PC-9 (cell line): ENCODE data around the gene SLC2A4RG. TPM values are rescaled to one million over a fixed set of nuclear protein-coding genes. Genes with fewer than 3 reads are reported as not detected.

Source experiments
- BruUV-seq: library from RNA; stranded (reverse); fragments of 400-500 nt; replicated peaks from 2 replicates; lab custom pipeline; 2021; lab: Mats Ljungman, UMichigan
- CTCF ChIA-PET: fragments of 300-600 bp; sonication (Branson Sonifier 250); formaldehyde crosslinking; loops from one replicate; lab custom pipeline; 2022; ENCODE audit warnings: antibody characterized with exemption; lab: Charles Lee
- POLR2A ChIA-PET: fragments of 300-600 bp; sonication (Branson Sonifier 250); formaldehyde crosslinking; loops from one replicate; lab custom pipeline; 2022; ENCODE audit warnings: antibody characterized with exemption; ENCODE audit not compliant: unreplicated experiment; lab: Charles Lee
- DNase-seq, 2 experiments: peaks; one replicate each; pipeline versions ENCODE4 v3.0.0 to v3.0.0-alpha.2; 2015 to 2022; ENCODE audit warnings: mixed read lengths in 1 of 2
- H2AFZ ChIP-seq: fragments of 200-600 bp; sonication (generic); 2 replicates; pipeline ENCODE4 v1.8.1; 2017; ENCODE audit warnings: antibody characterized with exemption
- H3F3A ChIP-seq: fragments of 200-600 bp; sonication (generic); 2 replicates; pipeline ENCODE4 v1.8.1; 2017; ENCODE audit warnings: antibody characterized with exemption, mild to moderate bottlenecking, low read depth; ENCODE audit not compliant: insufficient read depth
- H3K27ac ChIP-seq: fragments of 200-600 bp; sonication (generic); 2 replicates; pipeline ENCODE4 v1.6.1; 2016; ENCODE audit warnings: mixed run types
- H3K27me3 ChIP-seq: fragments of 200-600 bp; sonication (generic); 2 replicates; pipeline ENCODE4 v1.6.1; 2016; ENCODE audit warnings: low read depth, mixed run types; ENCODE audit not compliant: insufficient read depth
- H3K36me3 ChIP-seq: fragments of 200-600 bp; sonication (generic); 2 replicates; pipeline ENCODE4 v1.6.1; 2016; ENCODE audit warnings: low read depth, mixed run types
- H3K4me1 ChIP-seq: fragments of 200-600 bp; sonication (generic); replicated peaks from 2 replicates; pipeline ENCODE4 v1.6.1; 2016; ENCODE audit warnings: mixed run types; ENCODE audit not compliant: insufficient read depth
- H3K4me2 ChIP-seq: fragments of 200-600 bp; sonication (generic); 2 replicates; pipeline ENCODE4 v1.6.1; 2017; ENCODE audit warnings: mixed run types
- H3K4me3 ChIP-seq: fragments of 200-600 bp; sonication (generic); 2 replicates; pipeline ENCODE4 v1.6.1; 2016; ENCODE audit warnings: mixed run types
- H3K79me2 ChIP-seq: fragments of 200-600 bp; sonication (generic); 2 replicates; pipeline ENCODE4 v1.6.1; 2017; ENCODE audit warnings: low read depth, mixed run types
- H3K9me2 ChIP-seq: fragments of 200-600 bp; sonication (generic); 2 replicates; pipeline ENCODE4 v1.8.1; 2017; ENCODE audit warnings: mild to moderate bottlenecking; ENCODE audit not compliant: insufficient read depth
- H3K9me3 ChIP-seq: fragments of 200-600 bp; sonication (generic); 2 replicates; pipeline ENCODE4 v1.8.1; 2016; ENCODE audit warnings: low read depth; ENCODE audit not compliant: insufficient read depth
- H4K20me1 ChIP-seq: fragments of 200-600 bp; sonication (generic); 2 replicates; pipeline ENCODE4 v1.8.1; 2017; ENCODE audit not compliant: insufficient read depth
- EZH2 ChIP-seq: fragments of 200-600 bp; sonication (generic); IDR thresholded peaks from 2 replicates; pipeline ENCODE4 v1.8.0; 2017; ENCODE audit warnings: antibody characterized with exemption, low read depth
- intact Hi-C: fragments of 100-400 bp; cut with micrococcal nuclease; formaldehyde crosslinking; loops from one replicate; pipeline ENCODE4 v1.10.0; 2022; ENCODE audit not compliant: unreplicated experiment
- total RNA-seq: library from RNA; stranded (reverse); gene quantifications from 2 replicates; pipeline ENCODE4 v1.2.3, GENCODE V29; 2021
- TF ChIP-seq, protein P1 (sequence below): fragments of 200-600 bp; sonication (generic); conservative IDR thresholded peaks from 2 replicates; pipeline ENCODE4 v1.6.1; 2017; ENCODE audit warnings: mixed run types, antibody characterized with exemption, mild to moderate bottlenecking, moderate library complexity

SLC2A4RG gene
- total RNA-seq, 1 experiment from 2014 or later = 167 TPM

- Histone ChIP-seq H3K9me2 (no peaks in the 10 kb centered on the region), H3K4me2 (no peak overlapping the region), H3K9me3 (no peaks in the 10 kb centered on the region), H2AFZ (no peak overlapping the region), H3K4me3 (no peak overlapping the region), H3K79me2 (no peaks in the 10 kb centered on the region), H3K27me3 (peaks cover 7% of the 10 kb centered on the region; the same call in 1 of the 2 replicates), H3K36me3 (no peaks in the 10 kb centered on the region), H3F3A (no peaks in the 10 kb centered on the region), H3K27ac (no peak overlapping the region), H3K4me1 (no peaks in the 10 kb centered on the region), H4K20me1 (no peaks in the 10 kb centered on the region)
- BruUV-seq = no TSS peak
- DNase-seq = no peak
- no peak for TF ChIP-seq EZH2
- TF ChIP-seq, protein P1, sequence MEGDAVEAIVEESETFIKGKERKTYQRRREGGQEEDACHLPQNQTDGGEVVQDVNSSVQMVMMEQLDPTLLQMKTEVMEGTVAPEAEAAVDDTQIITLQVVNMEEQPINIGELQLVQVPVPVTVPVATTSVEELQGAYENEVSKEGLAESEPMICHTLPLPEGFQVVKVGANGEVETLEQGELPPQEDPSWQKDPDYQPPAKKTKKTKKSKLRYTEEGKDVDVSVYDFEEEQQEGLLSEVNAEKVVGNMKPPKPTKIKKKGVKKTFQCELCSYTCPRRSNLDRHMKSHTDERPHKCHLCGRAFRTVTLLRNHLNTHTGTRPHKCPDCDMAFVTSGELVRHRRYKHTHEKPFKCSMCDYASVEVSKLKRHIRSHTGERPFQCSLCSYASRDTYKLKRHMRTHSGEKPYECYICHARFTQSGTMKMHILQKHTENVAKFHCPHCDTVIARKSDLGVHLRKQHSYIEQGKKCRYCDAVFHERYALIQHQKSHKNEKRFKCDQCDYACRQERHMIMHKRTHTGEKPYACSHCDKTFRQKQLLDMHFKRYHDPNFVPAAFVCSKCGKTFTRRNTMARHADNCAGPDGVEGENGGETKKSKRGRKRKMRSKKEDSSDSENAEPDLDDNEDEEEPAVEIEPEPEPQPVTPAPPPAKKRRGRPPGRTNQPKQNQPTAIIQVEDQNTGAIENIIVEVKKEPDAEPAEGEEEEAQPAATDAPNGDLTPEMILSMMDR = no peak
- CTCF ChIA-PET = interaction anchor here (0.7 kb wide), 1 partner anchor 446 kb away, joined by 14 read pairs; no protein-coding TSS in a partner anchor
- POLR2A ChIA-PET = no interaction called here
- intact Hi-C loops = no loop called here
Observed at GRCh38 chr20:63791497-63792156, 52.1 kb downstream of the SLC2A4RG start.

DNA sequence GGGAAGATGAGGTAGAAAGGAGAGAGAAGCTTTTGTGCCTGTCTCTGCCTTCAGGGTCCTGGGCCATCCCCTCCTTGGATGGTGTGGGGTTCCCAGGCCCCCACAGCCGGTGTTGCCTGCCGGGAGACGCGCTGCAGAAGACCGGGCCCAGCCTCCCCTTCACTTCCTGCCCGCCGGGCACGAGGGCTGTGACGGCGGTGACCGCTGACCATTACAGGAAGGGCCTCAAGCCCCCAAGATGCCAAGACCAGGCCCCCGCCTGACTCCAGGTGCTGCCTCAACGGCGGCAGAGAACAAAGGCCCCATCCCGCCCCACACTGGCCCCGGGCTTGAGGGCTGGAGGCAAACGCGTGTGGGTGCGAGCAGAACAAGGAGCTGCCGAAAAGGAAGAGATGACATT, 53.3 kb downstream of the SLC2A4RG start:
- ChIA-PET CTCF (no interaction called here), POLR2A (no interaction called here)
- Histone ChIP-seq H3K9me3 (no peaks in the 10 kb centered on the region), H3K4me3 (no peak overlapping the region), H2AFZ (no peak overlapping the region), H3K4me2 (no peak overlapping the region), H3K36me3 (no peaks in the 10 kb centered on the region), H3K27me3 (peaks cover 7% of the 10 kb centered on the region; the same call in 1 of the 2 replicates), H4K20me1 (no peaks in the 10 kb centered on the region), H3K9me2 (no peaks in the 10 kb centered on the region), H3K27ac (no peak overlapping the region), H3K4me1 (no peaks in the 10 kb centered on the region), H3F3A (no peaks in the 10 kb centered on the region), H3K79me2 (no peaks in the 10 kb centered on the region)
- TF ChIP-seq EZH2 = no peak
- TF ChIP-seq, protein P1 = no peak
- intact Hi-C loops = no loop called here
- DNase-seq = no peak
- no TSS peak for BruUV-seq

Other genes starting within 250 kb of the SLC2A4RG start
- gene EEF1A2, start 240.7 kb upstream of the SLC2A4RG start, total RNA-seq = 75.2 and 90.2 TPM in 2 replicates
- 243 and 253 TPM in 2 replicates for gene PPDPF, start 219.0 kb upstream of the SLC2A4RG start, total RNA-seq
- gene PTK6, start 202.4 kb upstream of the SLC2A4RG start, total RNA-seq = 12.9 and 13.3 TPM in 2 replicates
- gene SRMS, start 192.0 kb upstream of the SLC2A4RG start, total RNA-seq = 1.2 TPM in 2 replicates
- gene FNDC11, start 185.6 kb upstream of the SLC2A4RG start, total RNA-seq = 7.7 and 10.6 TPM in 2 replicates
- gene HELZ2, start 165.5 kb upstream of the SLC2A4RG start, total RNA-seq = 33.7 and 52.6 TPM in 2 replicates
- 18.9 and 19.3 TPM in 2 replicates for gene GMEB2, start 112.7 kb upstream of the SLC2A4RG start, total RNA-seq
- gene STMN3, start 86.4 kb upstream of the SLC2A4RG start, total RNA-seq = 24.3 and 24.4 TPM in 2 replicates
- gene RTEL1, start 81.5 kb upstream of the SLC2A4RG start, total RNA-seq = 36.0 and 37.4 TPM in 2 replicates
- not detected in 2 replicates for gene TNFRSF6B, start 43.1 kb upstream of the SLC2A4RG start, total RNA-seq
- 59.1 and 71.1 TPM in 2 replicates for gene ARFRP1, start 31.8 kb upstream of the SLC2A4RG start, total RNA-seq
- 27.2 and 31.4 TPM in 2 replicates for gene ZGPAT, start 31.7 kb upstream of the SLC2A4RG start, total RNA-seq
- 18.7 and 24.8 TPM in 2 replicates for gene LIME1, start 3.1 kb upstream of the SLC2A4RG start, total RNA-seq
- gene ZBTB46, start 91.5 kb downstream of the SLC2A4RG start, total RNA-seq = 3.6 and 4.9 TPM in 2 replicates
- gene ABHD16B, start 121.7 kb downstream of the SLC2A4RG start, total RNA-seq = not detected in 2 replicates
- 149 and 158 TPM in 2 replicates for gene TPD52L2, start 125.5 kb downstream of the SLC2A4RG start, total RNA-seq
- gene DNAJC5, start 155.3 kb downstream of the SLC2A4RG start, total RNA-seq = 47.0 and 48.1 TPM in 2 replicates
- gene UCKL1, start 216.6 kb downstream of the SLC2A4RG start, total RNA-seq = 51.7 and 55.1 TPM in 2 replicates
- gene ZNF512B, start 230.2 kb downstream of the SLC2A4RG start, total RNA-seq = 24.3 and 28.1 TPM in 2 replicates
- 14.4 and 18.7 TPM in 2 replicates for gene SAMD10, start 239.9 kb downstream of the SLC2A4RG start, total RNA-seq
- 103 and 111 TPM in 2 replicates for gene PRPF6, start 241.4 kb downstream of the SLC2A4RG start, total RNA-seq